HEK293T (cell line): Measurements from ENCODE around the gene MYORG.

Source experiments
- ARNT ChIP-seq: fragments of 450-650 bp; IDR thresholded peaks from 2 replicates; pipeline ENCODE4 v1.6.1; 2017; ENCODE audit warnings: mild to moderate bottlenecking
- BHLHE40 ChIP-seq: fragments of 450-650 bp; IDR thresholded peaks from 2 replicates; pipeline ENCODE4 v1.6.1; 2016; ENCODE audit warnings: mild to moderate bottlenecking, moderate library complexity, borderline replicate concordance
- CTBP1 ChIP-seq: fragments of 450-650 bp; IDR thresholded peaks from 2 replicates; pipeline ENCODE4 v1.6.1; 2016; ENCODE audit warnings: borderline replicate concordance
- ELF4 ChIP-seq: fragments of 450-650 bp; IDR thresholded peaks from 2 replicates; pipeline ENCODE4 v1.6.1; 2017; ENCODE audit warnings: antibody characterized with exemption
- FOXK2 ChIP-seq: fragments of 450-650 bp; IDR thresholded peaks from 2 replicates; pipeline ENCODE4 v1.6.1; 2016; ENCODE audit warnings: mild to moderate bottlenecking
- FOXM1 ChIP-seq: fragments of 450-650 bp; IDR thresholded peaks from 2 replicates; pipeline ENCODE4 v1.6.1; 2017; ENCODE audit warnings: mild to moderate bottlenecking, borderline replicate concordance
- HDGF ChIP-seq: fragments of 450-650 bp; IDR thresholded peaks from 2 replicates; pipeline ENCODE4 v1.6.1; 2017; ENCODE audit warnings: antibody characterized with exemption, borderline replicate concordance
- L3MBTL2 ChIP-seq: fragments of 450-650 bp; conservative IDR thresholded peaks from 2 replicates; pipeline ENCODE4 v1.6.1; 2016; ENCODE audit warnings: mild to moderate bottlenecking
- NFRKB ChIP-seq: fragments of 450-650 bp; IDR thresholded peaks from 2 replicates; pipeline ENCODE4 v1.6.1; 2016; ENCODE audit warnings: mild to moderate bottlenecking, moderate library complexity
- SP1 ChIP-seq: fragments of 450-650 bp; IDR thresholded peaks from 2 replicates; pipeline ENCODE4 v1.6.1; 2017
- SUZ12 ChIP-seq: fragments of 450-650 bp; IDR thresholded peaks from 2 replicates; pipeline ENCODE4 v1.6.1; 2016; ENCODE audit warnings: mild to moderate bottlenecking
- TARDBP ChIP-seq: fragments of 450-650 bp; IDR thresholded peaks from 2 replicates; pipeline ENCODE4 v1.6.1; 2016
- ZNF384 ChIP-seq: fragments of 450-650 bp; IDR thresholded peaks from 2 replicates; pipeline ENCODE4 v1.6.1; 2016

GRCh38 chr9:34370970-34371880, 5.5 kb downstream of the MYORG start:
- no peak for TF ChIP-seq SUZ12
- TF ChIP-seq TARDBP, result no peak
- TF ChIP-seq ZNF384, result no peak
- TF ChIP-seq ELF4, result no peak
- TF ChIP-seq NFRKB, result no peak
- TF ChIP-seq FOXM1, result no peak
- no peak for TF ChIP-seq BHLHE40
- TF ChIP-seq L3MBTL2, result no peak
- no peak for TF ChIP-seq ARNT
- TF ChIP-seq HDGF, result no peak
- no peak for TF ChIP-seq SP1
- no peak for TF ChIP-seq CTBP1
- TF ChIP-seq FOXK2, result no peak
